Measurements from ENCODE around the gene PF4V1. TPM values are rescaled to one million over a fixed set of nuclear protein-coding genes. Genes with fewer than 3 reads are reported as not detected.
A peak's percentile ranks its signal among the peaks of the same experiment; 100 is the strongest.

PF4V1 gene
- total and polyA plus RNA-seq, 9 of the 15 experiments (the other 6 are each of a cell fraction or from before 2014, with no cell fraction given): not detected

DNA sequence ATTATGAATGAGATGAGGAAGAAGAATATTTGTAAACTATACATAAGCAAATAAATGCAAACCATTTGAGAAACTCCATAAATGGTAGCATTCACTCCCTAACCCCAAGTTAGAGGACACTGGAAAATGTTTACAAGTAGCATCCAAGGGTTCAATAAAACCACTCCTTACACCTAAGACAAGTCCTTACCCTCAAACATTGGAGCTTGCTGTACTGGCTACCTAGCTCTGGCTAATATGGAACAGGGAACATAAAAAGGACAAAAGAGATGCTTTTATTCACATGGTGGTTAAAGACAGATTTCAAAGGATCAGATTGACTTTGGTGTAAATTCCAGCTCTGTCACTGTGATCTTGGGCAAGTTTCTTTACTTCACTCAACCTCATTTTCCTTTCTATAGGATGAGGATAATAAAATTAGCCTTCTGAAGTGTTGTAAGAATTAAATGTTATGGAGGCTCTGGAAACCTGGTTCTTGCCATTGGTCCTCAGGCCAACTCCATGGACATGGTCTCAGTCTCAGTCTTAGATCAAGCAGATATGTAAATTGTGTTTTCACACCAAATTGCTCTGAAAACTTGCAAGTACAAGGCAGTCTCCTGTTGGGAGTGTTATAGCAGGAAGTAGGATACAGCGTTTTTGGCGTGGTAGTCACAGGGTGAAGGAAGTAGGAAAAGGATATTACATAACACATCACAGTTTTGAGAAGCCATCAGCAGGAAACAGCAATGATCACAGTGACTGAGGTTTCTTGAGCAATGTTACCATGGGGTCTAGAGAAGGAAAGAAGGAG is 19.4 kb downstream of the PF4V1 start:
- H3K4me1 ChIP-seq (replicated peaks in 1 of 2; ENCODE audit: control insufficient read depth in 2 of 2, insufficient read depth in 2 of 2, low read length in 2 of 2): peaks cover 9 to 11% of the 10 kb centered on the region in 2 experiments; a peak in 4 of 5 replicates
- H3K9me3 ChIP-seq (replicated peaks; ENCODE audit: control insufficient read depth, insufficient read depth, low read depth, low read length): no peaks in the 10 kb centered on the region
- BruUV-seq (replicated peaks): no TSS peak
- ChIA-PET CTCF (ENCODE audit: low intra/inter-chr PET ratio) (no interaction called here), POLR2A (interaction anchor here (0.6 kb wide), 1 partner anchor 28 kb away, joined by 3 read pairs; no protein-coding TSS in a partner anchor)
- H3K4me3 ChIP-seq: no peak overlapping the region
- ATAC-seq (no peak), DNase-seq (ENCODE audit: extremely low read depth in 1 of 4, low spot score in 3 of 4) (no peak), FAIRE-seq (no peak)
- no peaks in the 10 kb centered on the region for H3K36me3 ChIP-seq (ENCODE audit: control insufficient read depth, insufficient read depth, low read length)
- intact Hi-C loops (cut with micrococcal nuclease): no loop called here
- no peaks in the 10 kb centered on the region for H3K9me1 ChIP-seq (ENCODE audit: control insufficient read depth, insufficient read depth, low read length)
- in situ Hi-C loops (cut with MboI): loop anchor here (10.0 kb wide), 1 partner anchor 262 kb away; no protein-coding TSS in a partner anchor
- H3K27me3 ChIP-seq (ENCODE audit: control insufficient read depth in 2 of 2, insufficient read depth in 2 of 2, low read length in 2 of 2): no peaks in the 10 kb centered on the region
- no peak overlapping the region for H3K4me2 ChIP-seq (ENCODE audit: insufficient read depth, low read length)
- H4K20me1 ChIP-seq (replicated peaks; ENCODE audit: control insufficient read depth, insufficient read depth, low read length): no peaks in the 10 kb centered on the region
- no peak overlapping the region for H3K27ac ChIP-seq (ENCODE audit: extremely low read depth, low read depth, low read length)
- H3K79me2 ChIP-seq (ENCODE audit: control insufficient read depth, insufficient read depth, low read length): no peaks in the 10 kb centered on the region
- H2AFZ ChIP-seq (ENCODE audit: low read depth, low read length): no peak overlapping the region
- TF ChIP-seq SMC3 (conservative IDR thresholded peaks at IDR 0.05; ENCODE audit: insufficient read depth, low read depth, low read length) (no peak), GABPA (tag; conservative IDR thresholded peaks at IDR 0.05; ENCODE audit: low read depth) (0 out of 2 replicates have a peak, but pooled peaks have one; percentile 19)
- WGBS (ENCODE audit: insufficient coverage, low coverage, missing lambda C conversion rate): 6% methylated on average over 2 of the region's 2 CpGs
- H3K9ac ChIP-seq (ENCODE audit: insufficient read depth in 1 of 2, low read depth in 2 of 2, low read length in 2 of 2): no peak overlapping the region

DNA sequence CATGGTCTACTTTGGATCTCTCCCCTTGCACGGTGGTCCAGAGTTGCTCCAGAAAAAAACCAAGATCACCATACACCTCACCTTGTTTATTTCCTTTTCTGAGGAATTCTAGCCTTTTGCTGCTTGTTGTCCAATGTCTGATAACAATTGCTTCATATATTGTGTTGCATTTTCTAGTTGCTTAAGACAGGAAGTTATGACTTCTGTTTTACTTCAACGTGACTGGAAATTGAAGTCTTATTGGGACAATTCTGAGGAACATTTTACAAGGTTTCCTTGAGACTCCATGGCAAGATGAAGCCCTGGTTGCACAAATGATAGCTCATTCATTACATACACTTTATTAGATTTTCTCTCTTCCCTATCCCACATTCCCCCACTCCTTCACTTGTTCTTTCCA is 21.3 kb downstream of the PF4V1 start:
- peaks cover 0 to 4% of the 10 kb centered on the region in 2 experiments; a peak in 3 of 5 replicates for H3K4me1 ChIP-seq (replicated peaks in 1 of 2; ENCODE audit: control insufficient read depth in 2 of 2, insufficient read depth in 2 of 2, low read length in 2 of 2)
- H3K4me2 ChIP-seq (ENCODE audit: insufficient read depth, low read length): no peak overlapping the region
- intact Hi-C loops (cut with micrococcal nuclease) (no loop called here), in situ Hi-C loops (cut with MboI) (loop anchor here (10.0 kb wide), 1 partner anchor 260 kb away; no protein-coding TSS in a partner anchor)
- H3K79me2 ChIP-seq (ENCODE audit: control insufficient read depth, insufficient read depth, low read length): no peaks in the 10 kb centered on the region
- H4K20me1 ChIP-seq (replicated peaks; ENCODE audit: control insufficient read depth, insufficient read depth, low read length): no peaks in the 10 kb centered on the region
- POLR2A ChIA-PET: interaction anchor here (0.8 to 1.0 kb wide), 2 partner anchors 19 to 1574 kb away, joined by 3 read pairs; no protein-coding TSS in a partner anchor
- H3K4me3 ChIP-seq: no peak overlapping the region
- CTCF ChIA-PET (ENCODE audit: low intra/inter-chr PET ratio): no interaction called here
- no peak for ATAC-seq
- no peak overlapping the region for H3K27ac ChIP-seq (ENCODE audit: extremely low read depth, low read depth, low read length)
- H3K9me1 ChIP-seq (ENCODE audit: control insufficient read depth, insufficient read depth, low read length): no peaks in the 10 kb centered on the region
- FAIRE-seq: no peak
- H3K9me3 ChIP-seq (replicated peaks; ENCODE audit: control insufficient read depth, insufficient read depth, low read depth, low read length): no peaks in the 10 kb centered on the region
- H2AFZ ChIP-seq (ENCODE audit: low read depth, low read length): no peak overlapping the region
- H3K9ac ChIP-seq (ENCODE audit: insufficient read depth in 1 of 2, low read depth in 2 of 2, low read length in 2 of 2): no peak overlapping the region
- no peaks in the 10 kb centered on the region for H3K36me3 ChIP-seq (ENCODE audit: control insufficient read depth, insufficient read depth, low read length)
- no peaks in the 10 kb centered on the region for H3K27me3 ChIP-seq (ENCODE audit: control insufficient read depth in 2 of 2, insufficient read depth in 2 of 2, low read length in 2 of 2)
- BruUV-seq (replicated peaks): no TSS peak
- 4% methylated on average over 2 of the region's 2 CpGs for WGBS (ENCODE audit: insufficient coverage, low coverage, missing lambda C conversion rate)
- no peak for DNase-seq (ENCODE audit: extremely low read depth in 1 of 4, low spot score in 3 of 4)
- TF ChIP-seq, protein P1, sequence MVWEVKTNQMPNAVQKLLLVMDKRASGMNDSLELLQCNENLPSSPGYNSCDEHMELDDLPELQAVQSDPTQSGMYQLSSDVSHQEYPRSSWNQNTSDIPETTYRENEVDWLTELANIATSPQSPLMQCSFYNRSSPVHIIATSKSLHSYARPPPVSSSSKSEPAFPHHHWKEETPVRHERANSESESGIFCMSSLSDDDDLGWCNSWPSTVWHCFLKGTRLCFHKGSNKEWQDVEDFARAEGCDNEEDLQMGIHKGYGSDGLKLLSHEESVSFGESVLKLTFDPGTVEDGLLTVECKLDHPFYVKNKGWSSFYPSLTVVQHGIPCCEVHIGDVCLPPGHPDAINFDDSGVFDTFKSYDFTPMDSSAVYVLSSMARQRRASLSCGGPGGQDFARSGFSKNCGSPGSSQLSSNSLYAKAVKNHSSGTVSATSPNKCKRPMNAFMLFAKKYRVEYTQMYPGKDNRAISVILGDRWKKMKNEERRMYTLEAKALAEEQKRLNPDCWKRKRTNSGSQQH (CRISPR knock-in tag; IDR thresholded peaks at IDR 0.05): no peak
- TF ChIP-seq ZNF707 (CRISPR knock-in tag; conservative IDR thresholded peaks at IDR 0.05): no peak
- TF ChIP-seq COPS2 (conservative IDR thresholded peaks at IDR 0.05): no peak
- TF ChIP-seq JUND (IDR thresholded peaks at IDR 0.05; ENCODE audit: borderline replicate concordance, low read depth, low read length): no peak
- TF ChIP-seq JUND (tag; IDR thresholded peaks at IDR 0.05; ENCODE audit: borderline replicate concordance, low read depth, low read length): no peak
- TF ChIP-seq, protein P2, sequence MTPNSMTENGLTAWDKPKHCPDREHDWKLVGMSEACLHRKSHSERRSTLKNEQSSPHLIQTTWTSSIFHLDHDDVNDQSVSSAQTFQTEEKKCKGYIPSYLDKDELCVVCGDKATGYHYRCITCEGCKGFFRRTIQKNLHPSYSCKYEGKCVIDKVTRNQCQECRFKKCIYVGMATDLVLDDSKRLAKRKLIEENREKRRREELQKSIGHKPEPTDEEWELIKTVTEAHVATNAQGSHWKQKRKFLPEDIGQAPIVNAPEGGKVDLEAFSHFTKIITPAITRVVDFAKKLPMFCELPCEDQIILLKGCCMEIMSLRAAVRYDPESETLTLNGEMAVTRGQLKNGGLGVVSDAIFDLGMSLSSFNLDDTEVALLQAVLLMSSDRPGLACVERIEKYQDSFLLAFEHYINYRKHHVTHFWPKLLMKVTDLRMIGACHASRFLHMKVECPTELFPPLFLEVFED (CRISPR knock-in tag; conservative IDR thresholded peaks at IDR 0.05): no peak
- TF ChIP-seq LARP7 (IDR thresholded peaks at IDR 0.05): no peak
- TF ChIP-seq SAFB2 (IDR thresholded peaks at IDR 0.05; ENCODE audit: borderline replicate concordance, low read depth, low read length, severe bottlenecking): no peak
- no peak for TF ChIP-seq TAF7 (tag; IDR thresholded peaks at IDR 0.05)
- TF ChIP-seq ZNF146 (CRISPR knock-in tag; IDR thresholded peaks at IDR 0.05; ENCODE audit: unreplicated experiment): no peak
